ENCODE data around the gene GRIP1. TPM values are rescaled to one million over a fixed set of nuclear protein-coding genes. Genes with fewer than 3 reads are reported as not detected.

GRIP1 gene
- total RNA-seq, 4 donors from 2014 or later, result 0.18 to 2.1 (median 0.34) TPM

DNA sequence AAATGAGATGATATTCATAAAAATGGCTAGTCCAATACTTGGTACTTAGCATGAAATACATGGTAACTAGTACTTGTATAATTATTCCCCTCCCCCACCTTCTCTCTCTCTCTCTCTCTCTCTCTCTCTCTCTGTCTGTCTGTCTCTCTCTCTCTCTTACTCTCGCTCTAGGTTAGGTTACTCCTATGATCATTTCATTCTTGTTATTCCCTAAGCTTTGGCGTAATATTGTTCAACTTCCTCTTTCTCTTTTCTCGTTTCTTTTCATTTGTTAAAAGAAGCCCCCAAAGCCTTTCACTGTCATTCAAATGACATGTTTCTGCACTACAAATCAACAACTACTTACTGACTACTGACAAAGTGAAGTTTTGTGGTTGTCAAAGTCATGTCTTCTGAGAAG lies 89.8 kb downstream of the GRIP1 start:
- ATAC-seq (no peak), DNase-seq (no peak)

GRCh38 chr12:66587912-66588311 lies 91.0 kb downstream of the GRIP1 start:
- in situ Hi-C loops (cut with MboI; ENCODE audit: low sequenced_read_pairs in 4 of 4) (no loop called here), intact Hi-C loops (cut with DNase I; ENCODE audit: low total_unique reads) (no loop called here)
- Histone ChIP-seq H3K4me3 (no peak overlapping the region), H3K27ac (no peak overlapping the region), H3K9me3 (no peaks in the 10 kb centered on the region), H3K36me3 (no peaks in the 10 kb centered on the region), H3K4me1 (no peaks in the 10 kb centered on the region), H3K27me3 (no peaks in the 10 kb centered on the region)
- ATAC-seq, result no peak
- DNase-seq, result no peak
- no peak for TF ChIP-seq POLR2A (IDR thresholded peaks at IDR 0.05)
- TF ChIP-seq CTCF (IDR thresholded peaks at IDR 0.05 in 4 of 5, conservative IDR thresholded peaks at IDR 0.05 in 1 of 5), result no peak

More for the DNA sequence above, 89.8 kb downstream of the GRIP1 start:
- H3K9me3 ChIP-seq, result no peaks in the 10 kb centered on the region
- no peaks in the 10 kb centered on the region for H3K27me3 ChIP-seq
- no peaks in the 10 kb centered on the region for H3K36me3 ChIP-seq
- in situ Hi-C loops (cut with MboI; ENCODE audit: low sequenced_read_pairs in 4 of 4), result no loop called here
- no peak overlapping the region for H3K4me3 ChIP-seq
- TF ChIP-seq POLR2A (IDR thresholded peaks at IDR 0.05) (no peak), CTCF (IDR thresholded peaks at IDR 0.05 in 4 of 5, conservative IDR thresholded peaks at IDR 0.05 in 1 of 5) (no peak)
- intact Hi-C loops (cut with DNase I; ENCODE audit: low total_unique reads), result no loop called here
- no peak overlapping the region for H3K27ac ChIP-seq
- no peaks in the 10 kb centered on the region for H3K4me1 ChIP-seq

DNA sequence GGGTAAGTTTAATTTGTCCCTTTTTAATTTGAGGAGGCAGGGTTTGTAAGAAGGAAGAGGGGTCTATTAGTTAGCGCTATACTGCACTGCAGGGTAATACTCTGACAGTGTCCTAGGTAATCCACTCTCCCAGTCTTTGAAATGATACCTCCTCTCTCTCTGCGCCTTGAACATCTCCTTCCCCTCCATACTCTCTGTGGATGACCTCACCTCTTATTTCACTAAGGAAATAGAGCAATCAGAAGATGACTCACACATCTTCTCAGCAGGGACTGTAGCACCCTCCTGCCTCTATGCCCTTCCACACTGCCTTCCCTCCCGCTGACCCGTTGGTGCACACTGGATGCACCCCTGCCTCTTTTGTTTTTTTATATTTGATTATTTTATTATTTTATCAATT lies 94.2 kb downstream of the GRIP1 start:
- TF ChIP-seq CTCF (IDR thresholded peaks at IDR 0.05 in 4 of 5, conservative IDR thresholded peaks at IDR 0.05 in 1 of 5), result no peak
- TF ChIP-seq POLR2A (IDR thresholded peaks at IDR 0.05), result no peak
- H3K36me3 ChIP-seq, result no peaks in the 10 kb centered on the region
- no peaks in the 10 kb centered on the region for H3K9me3 ChIP-seq
- H3K4me3 ChIP-seq, result no peak overlapping the region
- intact Hi-C loops (cut with DNase I; ENCODE audit: low total_unique reads), result no loop called here
- in situ Hi-C loops (cut with MboI; ENCODE audit: low sequenced_read_pairs in 4 of 4), result no loop called here
- no peak for ATAC-seq
- no peak for DNase-seq
- H3K27ac ChIP-seq, result no peak overlapping the region
- no peaks in the 10 kb centered on the region for H3K27me3 ChIP-seq
- H3K4me1 ChIP-seq, result no peaks in the 10 kb centered on the region

DNA sequence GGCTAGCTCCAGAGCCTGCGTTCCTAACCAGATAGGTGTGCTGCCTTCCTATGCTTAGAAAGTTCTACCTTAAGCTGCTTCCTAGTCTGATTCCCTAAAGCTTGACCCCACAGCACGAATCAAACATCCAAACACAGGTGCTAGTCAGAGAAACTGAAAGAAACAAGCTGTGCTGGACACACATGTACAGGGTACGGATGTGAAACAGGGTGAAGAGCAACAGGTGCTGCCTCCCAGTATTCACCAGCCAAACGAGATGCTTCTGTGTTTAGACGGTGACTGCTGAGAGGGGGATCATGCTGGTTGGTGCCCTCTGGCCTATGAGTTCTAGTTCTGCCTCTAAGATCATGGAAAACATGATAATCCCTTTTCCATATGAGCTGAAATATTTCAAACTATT lies 105.3 kb downstream of the GRIP1 start:
- TF ChIP-seq CTCF (IDR thresholded peaks at IDR 0.05 in 4 of 5, conservative IDR thresholded peaks at IDR 0.05 in 1 of 5) (no peak), POLR2A (IDR thresholded peaks at IDR 0.05) (no peak)
- intact Hi-C loops (cut with DNase I; ENCODE audit: low total_unique reads) (no loop called here), in situ Hi-C loops (cut with MboI; ENCODE audit: low sequenced_read_pairs in 4 of 4) (no loop called here)
- Histone ChIP-seq H3K27ac (no peak overlapping the region), H3K9me3 (no peaks in the 10 kb centered on the region), H3K4me3 (no peak overlapping the region), H3K4me1 (no peaks in the 10 kb centered on the region), H3K27me3 (no peaks in the 10 kb centered on the region), H3K36me3 (no peaks in the 10 kb centered on the region)
- DNase-seq (no peak), ATAC-seq (no peak)

GRCh38 chr12:66572845-66573244 lies 106.0 kb downstream of the GRIP1 start:
- no peak for DNase-seq
- TF ChIP-seq POLR2A (IDR thresholded peaks at IDR 0.05) (no peak), CTCF (IDR thresholded peaks at IDR 0.05 in 4 of 5, conservative IDR thresholded peaks at IDR 0.05 in 1 of 5) (no peak)
- in situ Hi-C loops (cut with MboI; ENCODE audit: low sequenced_read_pairs in 4 of 4), result no loop called here

More at GRCh38 chr12:66572845-66573244, 106.0 kb downstream of the GRIP1 start:
- no peak overlapping the region for H3K27ac ChIP-seq
- intact Hi-C loops (cut with DNase I; ENCODE audit: low total_unique reads), result no loop called here
- H3K4me1 ChIP-seq, result no peaks in the 10 kb centered on the region
- no peak overlapping the region for H3K4me3 ChIP-seq
- H3K27me3 ChIP-seq, result no peaks in the 10 kb centered on the region
- ATAC-seq, result no peak
- H3K36me3 ChIP-seq, result no peaks in the 10 kb centered on the region
- no peaks in the 10 kb centered on the region for H3K9me3 ChIP-seq
